Endometrial microvascular endothelial cells (primary cell): ENCODE measurements around the gene EIF2AK2. TPM values are rescaled to one million over a fixed set of nuclear protein-coding genes. Genes with fewer than 3 reads are reported as not detected.

Experiments
- in situ Hi-C: cut with HindIII; loops from 2 replicates; pipeline ENCODE4 v1.10.0; 2017; ENCODE audit warnings: low sequenced_read_pairs, low pct_unique_long_range_greater_than_20kb; ENCODE audit errors: inconsistent ontology term
- total RNA-seq: library from RNA; depleted of rRNA; stranded (reverse); fragments of >200 nt; gene quantifications from one replicate; pipeline ENCODE4 v1.2.3, GENCODE V29; 2015; ENCODE audit errors: inconsistent ontology term

Gene EIF2AK2
- total RNA-seq, 1 donor from 2014 or later: 24.8 TPM

DNA sequence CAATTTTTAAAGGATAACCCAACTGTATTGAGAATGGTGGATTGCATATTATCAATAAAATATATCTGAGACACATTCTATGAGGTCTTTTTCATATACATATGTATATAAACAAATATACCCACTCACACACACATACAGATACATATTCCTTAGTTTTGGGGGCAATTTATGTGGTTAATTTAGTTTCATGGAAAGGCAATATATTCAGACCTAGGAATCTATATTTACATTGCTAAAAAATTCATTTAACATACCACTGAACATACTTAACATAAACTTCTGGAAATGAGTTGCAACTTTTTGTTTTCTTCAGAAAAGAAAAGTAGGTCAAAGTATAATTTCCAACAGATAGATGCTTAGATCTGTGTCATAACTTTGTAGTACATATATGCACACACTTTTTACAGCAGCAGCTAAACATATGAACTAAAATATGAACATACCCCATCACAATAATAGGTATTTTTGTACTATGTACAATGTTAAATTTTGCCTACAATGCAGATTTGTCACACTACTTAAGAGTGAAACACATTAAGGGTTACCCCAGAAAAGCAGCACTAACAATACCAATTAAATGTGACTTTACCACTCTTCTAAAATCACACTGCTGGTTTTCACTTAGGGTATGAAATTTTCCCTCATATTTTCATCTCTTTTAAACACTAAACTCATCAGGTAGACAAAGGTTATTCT, 95.6 kb downstream of the EIF2AK2 start:
- in situ Hi-C loops: no loop called here

DNA sequence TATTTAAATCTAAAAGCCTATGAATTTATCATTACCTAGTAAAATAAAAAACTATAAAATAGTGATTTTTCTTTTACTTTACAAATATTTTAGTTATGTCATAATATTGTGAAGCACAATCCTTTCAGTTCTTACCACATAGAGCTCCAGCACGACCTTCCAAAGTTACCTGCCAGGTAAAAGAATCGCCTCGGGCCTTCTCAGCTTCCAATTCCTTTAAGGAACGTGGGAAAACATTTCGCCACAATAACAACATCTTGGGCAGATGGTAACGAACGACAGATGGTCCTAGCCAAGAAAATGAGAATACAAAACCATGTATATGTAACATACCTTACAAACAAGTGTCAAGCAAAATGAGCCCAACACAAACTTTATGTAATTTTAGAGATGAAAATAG, 96.3 kb downstream of the EIF2AK2 start:
- in situ Hi-C loops: no loop called here

DNA sequence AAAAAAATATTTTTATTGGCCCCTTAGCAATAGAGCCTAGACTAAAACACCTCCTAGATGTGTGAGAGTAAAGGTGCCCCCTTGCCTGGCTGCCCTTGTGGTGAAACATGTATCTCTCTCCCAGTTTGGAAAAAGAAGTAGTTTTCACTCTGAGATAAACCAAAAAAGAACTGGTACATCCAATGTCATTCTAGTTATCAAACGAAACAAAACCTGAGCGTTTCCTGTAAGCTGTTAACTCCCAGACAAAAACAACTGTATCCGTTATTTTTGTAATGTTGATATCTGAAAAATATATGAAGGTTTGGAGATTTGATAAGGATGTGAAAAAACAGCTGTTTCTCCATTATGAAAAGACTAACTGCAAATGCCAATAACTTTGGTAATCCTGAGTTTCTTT, 96.9 kb downstream of the EIF2AK2 start:
- in situ Hi-C loops: no loop called here

DNA sequence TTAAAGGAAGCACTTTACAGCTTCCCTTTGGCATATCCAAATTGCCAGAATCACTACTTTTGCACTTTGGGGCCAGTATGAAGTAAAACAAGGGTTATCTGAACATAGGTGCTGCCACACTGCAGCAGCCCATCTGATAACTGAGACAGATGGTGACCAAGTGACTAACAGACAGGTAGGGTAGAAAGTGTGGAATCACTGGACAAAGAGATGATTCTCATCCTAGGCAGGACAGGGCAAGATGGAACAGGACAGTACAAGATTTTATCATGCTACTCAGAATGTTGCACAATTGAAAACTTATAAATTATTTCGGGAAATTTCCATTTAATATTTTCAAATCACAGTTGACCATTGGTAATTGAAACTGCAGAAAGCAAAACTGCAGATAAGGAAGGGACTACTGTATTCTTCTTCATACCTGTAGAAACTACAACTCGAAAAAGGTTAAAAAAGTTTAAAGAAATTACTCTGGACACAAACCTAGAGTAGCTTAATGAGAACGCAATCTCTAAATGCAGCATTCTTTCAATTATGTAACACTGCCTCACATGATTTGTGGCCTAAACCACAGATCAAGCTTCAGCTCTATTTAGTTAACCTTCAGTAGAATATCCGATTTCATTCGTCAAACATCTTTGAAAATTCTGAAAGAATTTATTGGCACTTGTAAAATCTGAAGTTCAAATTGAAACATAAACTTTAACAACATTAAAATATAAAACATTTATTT, 104.0 kb downstream of the EIF2AK2 start:
- in situ Hi-C loops: no loop called here

Other genes starting within 250 kb of the EIF2AK2 start
- gene STRN, start 190.4 kb downstream of the EIF2AK2 start, total RNA-seq: 15.0 TPM
- 18.4 TPM for gene HEATR5B, start 72.6 kb downstream of the EIF2AK2 start, total RNA-seq
- gene GPATCH11, start 72.5 kb downstream of the EIF2AK2 start, total RNA-seq: 8.5 TPM
- not detected for gene SULT6B1, start 31.7 kb upstream of the EIF2AK2 start, total RNA-seq
- 18.9 TPM for gene CEBPZOS, start 39.5 kb upstream of the EIF2AK2 start, total RNA-seq
- gene CEBPZ, start 74.6 kb upstream of the EIF2AK2 start, total RNA-seq: 35.7 TPM
- 11.2 TPM for gene NDUFAF7, start 74.7 kb upstream of the EIF2AK2 start, total RNA-seq
- 49.6 TPM for gene PRKD3, start 167.9 kb upstream of the EIF2AK2 start, total RNA-seq
- gene QPCT, start 187.7 kb upstream of the EIF2AK2 start, total RNA-seq: 25.2 TPM